Calu3 (cell line): ENCODE data around the gene SLC8A1. TPM values are rescaled to one million over a fixed set of nuclear protein-coding genes. Genes with fewer than 3 reads are reported as not detected.

ENCODE experiments used
- BruUV-seq: library from RNA; stranded (reverse); fragments of 400-500 nt; replicated peaks from 2 replicates; lab custom pipeline; 2021; lab: Mats Ljungman, UMichigan
- CTCF ChIA-PET: fragments of 300-600 bp; sonication (Branson Sonifier 250); formaldehyde crosslinking; loops from one replicate; lab custom pipeline; 2022; ENCODE audit warnings: antibody characterized with exemption; lab: Charles Lee
- DNase-seq: peaks from one replicate; pipeline ENCODE4 v3.0.0; 2022
- H3K27ac Mint-ChIP-seq: one replicate; pipeline ENCODE4 v1.8.0; 2022; ENCODE audit warnings: mixed read lengths; ENCODE audit not compliant: unreplicated experiment
- H3K27me3 Mint-ChIP-seq: one replicate; pipeline ENCODE4 v1.8.0; 2022; ENCODE audit warnings: mixed read lengths; ENCODE audit not compliant: unreplicated experiment
- H3K36me3 Mint-ChIP-seq: one replicate; pipeline ENCODE4 v1.8.0; 2022; ENCODE audit warnings: mild to moderate bottlenecking, moderate library complexity, mixed read lengths; ENCODE audit not compliant: insufficient read depth, unreplicated experiment
- H3K4me1 Mint-ChIP-seq: one replicate; pipeline ENCODE4 v1.8.0; 2022; ENCODE audit warnings: mild to moderate bottlenecking, low read depth, mixed read lengths; ENCODE audit not compliant: unreplicated experiment
- H3K4me3 Mint-ChIP-seq: one replicate; pipeline ENCODE4 v1.8.0; 2022; ENCODE audit warnings: mild to moderate bottlenecking, low read depth, moderate library complexity, mixed read lengths; ENCODE audit not compliant: unreplicated experiment
- H3K9me3 Mint-ChIP-seq: one replicate; pipeline ENCODE4 v1.8.0; 2022; ENCODE audit warnings: low read depth, mixed read lengths; ENCODE audit not compliant: unreplicated experiment
- intact Hi-C: fragments of 100-400 bp; cut with micrococcal nuclease; formaldehyde crosslinking; loops from one replicate; pipeline ENCODE4 v1.10.0; 2022; ENCODE audit not compliant: unreplicated experiment
- total RNA-seq: library from RNA; stranded (reverse); gene quantifications from 2 replicates; pipeline ENCODE4 v1.2.3, GENCODE V29; 2022
- TF ChIP-seq, protein P1 (sequence below): fragments of 200-600 bp; IDR thresholded peaks from one replicate; pipeline ENCODE4 v1.8.0; 2022; ENCODE audit warnings: antibody characterized with exemption; ENCODE audit not compliant: unreplicated experiment

The SLC8A1 gene
- total RNA-seq, 1 experiment from 2014 or later, result 0.05 TPM

GRCh38 chr2:40359811-40360210 is 92.1 kb downstream of the SLC8A1 start:
- TF ChIP-seq, protein P1, sequence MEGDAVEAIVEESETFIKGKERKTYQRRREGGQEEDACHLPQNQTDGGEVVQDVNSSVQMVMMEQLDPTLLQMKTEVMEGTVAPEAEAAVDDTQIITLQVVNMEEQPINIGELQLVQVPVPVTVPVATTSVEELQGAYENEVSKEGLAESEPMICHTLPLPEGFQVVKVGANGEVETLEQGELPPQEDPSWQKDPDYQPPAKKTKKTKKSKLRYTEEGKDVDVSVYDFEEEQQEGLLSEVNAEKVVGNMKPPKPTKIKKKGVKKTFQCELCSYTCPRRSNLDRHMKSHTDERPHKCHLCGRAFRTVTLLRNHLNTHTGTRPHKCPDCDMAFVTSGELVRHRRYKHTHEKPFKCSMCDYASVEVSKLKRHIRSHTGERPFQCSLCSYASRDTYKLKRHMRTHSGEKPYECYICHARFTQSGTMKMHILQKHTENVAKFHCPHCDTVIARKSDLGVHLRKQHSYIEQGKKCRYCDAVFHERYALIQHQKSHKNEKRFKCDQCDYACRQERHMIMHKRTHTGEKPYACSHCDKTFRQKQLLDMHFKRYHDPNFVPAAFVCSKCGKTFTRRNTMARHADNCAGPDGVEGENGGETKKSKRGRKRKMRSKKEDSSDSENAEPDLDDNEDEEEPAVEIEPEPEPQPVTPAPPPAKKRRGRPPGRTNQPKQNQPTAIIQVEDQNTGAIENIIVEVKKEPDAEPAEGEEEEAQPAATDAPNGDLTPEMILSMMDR, result no peak
- Mint-ChIP-seq H3K27me3 (no peaks in the 10 kb centered on the region), H3K36me3 (no peaks in the 10 kb centered on the region), H3K4me1 (no peaks in the 10 kb centered on the region), H3K9me3 (no peaks in the 10 kb centered on the region), H3K27ac (no peak overlapping the region), H3K4me3 (no peak overlapping the region)
- CTCF ChIA-PET, result interaction anchor here (0.6 kb wide), 1 partner anchor 449 kb away, joined by 4 read pairs; no protein-coding TSS in a partner anchor
- no TSS peak for BruUV-seq
- no peak for DNase-seq
- intact Hi-C loops, result no loop called here

DNA sequence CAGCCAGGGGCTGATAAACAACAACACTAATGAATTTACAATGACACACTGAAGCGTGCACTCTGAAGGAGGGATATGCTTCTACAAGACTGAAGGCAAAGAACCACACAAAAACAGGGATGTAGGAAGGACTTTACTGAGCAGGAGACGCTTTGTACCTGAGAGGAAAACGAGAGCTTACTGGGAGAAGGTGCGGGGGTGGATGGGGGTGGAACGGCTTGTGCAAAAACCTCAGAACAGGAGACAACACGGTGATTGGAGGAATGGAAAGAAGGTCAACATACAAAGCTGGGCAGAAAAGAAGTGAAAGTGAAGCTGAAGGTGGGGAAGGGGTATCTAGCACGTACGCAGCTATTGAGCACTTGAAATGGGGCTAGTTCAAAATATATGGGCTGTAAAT is 93.1 kb downstream of the SLC8A1 start:
- TF ChIP-seq, protein P1, result no peak
- DNase-seq, result no peak
- intact Hi-C loops, result no loop called here
- Mint-ChIP-seq H3K4me1 (no peaks in the 10 kb centered on the region), H3K27me3 (no peaks in the 10 kb centered on the region), H3K9me3 (no peaks in the 10 kb centered on the region), H3K4me3 (no peak overlapping the region), H3K27ac (no peak overlapping the region), H3K36me3 (no peaks in the 10 kb centered on the region)
- CTCF ChIA-PET, result no interaction called here
- BruUV-seq, result no TSS peak

- Mint-ChIP-seq H3K27ac (no peak overlapping the region), H3K9me3 (no peaks in the 10 kb centered on the region), H3K4me1 (no peaks in the 10 kb centered on the region), H3K27me3 (no peaks in the 10 kb centered on the region), H3K36me3 (no peaks in the 10 kb centered on the region), H3K4me3 (no peak overlapping the region)
- intact Hi-C loops, result loop anchor here (2.0 kb wide), 1 partner anchor 107 kb away; no protein-coding TSS in a partner anchor
- no TSS peak for BruUV-seq
- CTCF ChIA-PET, result interaction anchor here (0.7 kb wide), 1 partner anchor 379 kb away, joined by 13 read pairs; no protein-coding TSS in a partner anchor
- DNase-seq, result no peak
- TF ChIP-seq, protein P1, result no peak
Measured at GRCh38 chr2:40357667-40358066, 94.2 kb downstream of the SLC8A1 start.

DNA sequence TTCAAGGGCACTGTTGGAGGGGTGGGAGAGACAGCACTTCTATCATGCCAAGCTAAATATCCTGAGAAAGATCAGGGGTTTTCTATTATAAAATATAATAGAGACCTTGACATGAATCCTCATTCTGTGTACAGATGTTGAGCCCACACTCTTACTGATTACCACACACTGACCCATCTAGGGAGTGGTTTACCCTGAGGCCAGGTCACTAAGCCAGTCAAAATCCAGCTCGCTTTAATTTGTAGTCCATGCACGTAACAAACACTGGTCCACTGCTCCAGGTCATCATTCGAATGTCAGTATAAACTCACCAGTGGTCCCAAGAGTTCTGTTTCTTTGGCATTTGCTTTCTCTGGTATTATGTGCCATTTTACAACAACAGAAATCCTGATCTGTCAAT is 96.4 kb downstream of the SLC8A1 start:
- no peaks in the 10 kb centered on the region for H3K27me3 Mint-ChIP-seq
- CTCF ChIA-PET, result no interaction called here
- no peaks in the 10 kb centered on the region for H3K36me3 Mint-ChIP-seq
- intact Hi-C loops, result no loop called here
- H3K4me1 Mint-ChIP-seq, result no peaks in the 10 kb centered on the region
- TF ChIP-seq, protein P1, result no peak
- DNase-seq, result no peak
- no peaks in the 10 kb centered on the region for H3K9me3 Mint-ChIP-seq
- no TSS peak for BruUV-seq
- H3K27ac Mint-ChIP-seq, result no peak overlapping the region
- H3K4me3 Mint-ChIP-seq, result no peak overlapping the region
